CD14-positive monocyte (primary cell): ENCODE data around the gene RPS29. TPM values are rescaled to one million over a fixed set of nuclear protein-coding genes. Genes with fewer than 3 reads are reported as not detected.

Experiments used
- DNase-seq, 3 donors: peaks; one replicate each; pipeline ENCODE4 v3.0.0-alpha.2; 2011 to 2022
- H2AFZ ChIP-seq: 2 replicates; pipeline ENCODE4 v1.6.0; 2012; ENCODE audit warnings: mild to moderate bottlenecking, low read depth, low read length, inconsistent platforms; ENCODE audit not compliant: insufficient read depth, poor library complexity, severe bottlenecking
- H3K27ac ChIP-seq, 2 donors: 1 replicate in 1 of 2; 2 replicates in 1 of 2; pipeline ENCODE4 v1.5.1; 2012 to 2013; ENCODE audit warnings: low read length in 2 of 2, control low read depth in 1 of 2, inconsistent platforms in 1 of 2, low read depth in 1 of 2, mild to moderate bottlenecking in 1 of 2
- H3K27me3 ChIP-seq, 2 donors: one replicate each; pipeline versions ENCODE4 v1.6.0 to v1.6.1; 2011 to 2013; ENCODE audit warnings: low read length in 2 of 2; ENCODE audit not compliant: control insufficient read depth in 2 of 2, insufficient read depth in 2 of 2
- H3K36me3 ChIP-seq, 2 donors: replicated peaks in 1 of 2; 1 replicate in 1 of 2; 2 replicates in 1 of 2; pipeline versions ENCODE4 v1.5.1 to v1.6.1; 2012 to 2013; ENCODE audit warnings: low read length in 2 of 2, control low read depth in 1 of 2, inconsistent platforms in 1 of 2, mild to moderate bottlenecking in 1 of 2; ENCODE audit not compliant: insufficient read depth in 2 of 2, control insufficient read depth in 1 of 2
- H3K4me1 ChIP-seq, 2 donors: 1 replicate in 1 of 2; 2 replicates in 1 of 2; pipeline versions ENCODE4 v1.5.1 to v1.6.1; 2012 to 2013; ENCODE audit warnings: low read length in 2 of 2, control low read depth in 1 of 2, inconsistent platforms in 1 of 2, mild to moderate bottlenecking in 1 of 2, moderate library complexity in 1 of 2; ENCODE audit not compliant: insufficient read depth in 2 of 2, control insufficient read depth in 1 of 2
- H3K4me2 ChIP-seq: replicated peaks from 2 replicates; pipeline ENCODE3; 2012; ENCODE audit warnings: low read length, moderate library complexity, mild to moderate bottlenecking; ENCODE audit not compliant: poor library complexity, severe bottlenecking; ENCODE audit errors: extremely low read depth
- H3K4me3 ChIP-seq, 3 experiments: fragments of 200-600 bp in 1 of 3; sonication (generic) in 1 of 3; replicated peaks in 1 of 3; 1 replicate in 2 of 3; 2 replicates in 1 of 3; pipeline ENCODE4 v1.5.1; 2011 to 2013; ENCODE audit warnings: low read length in 3 of 3, mild to moderate bottlenecking in 3 of 3, control low read depth in 2 of 3, low read depth in 2 of 3, inconsistent platforms in 1 of 3, moderate library complexity in 1 of 3
- H3K79me2 ChIP-seq: 2 replicates; pipeline ENCODE4 v1.6.0; 2012; ENCODE audit warnings: mild to moderate bottlenecking, control low read depth, inconsistent platforms, low read length, moderate library complexity; ENCODE audit not compliant: insufficient read depth
- H3K9ac ChIP-seq: 2 replicates; pipeline ENCODE4 v1.6.0; 2017; ENCODE audit warnings: low read length, mild to moderate bottlenecking; ENCODE audit not compliant: insufficient read depth, poor library complexity, severe bottlenecking
- H3K9me3 ChIP-seq, 2 donors: replicated peaks in 1 of 2; 1 replicate in 1 of 2; 2 replicates in 1 of 2; pipeline versions ENCODE4 v1.5.1 to v1.6.1; 2012 to 2013; ENCODE audit warnings: low read length in 2 of 2, control low read depth in 1 of 2; ENCODE audit not compliant: control insufficient read depth in 1 of 2, insufficient read depth in 1 of 2
- H4K20me1 ChIP-seq: 2 replicates; pipeline ENCODE4 v1.6.0; 2012; ENCODE audit warnings: mild to moderate bottlenecking, low read length, control low read depth, moderate library complexity; ENCODE audit not compliant: insufficient read depth
- H3K27ac Mint-ChIP-seq, 7 donors: one replicate each; pipeline ENCODE4 v1.8.0; 2020; ENCODE audit warnings: mild to moderate bottlenecking in 7 of 7, mixed read lengths in 7 of 7, moderate library complexity in 6 of 7, inconsistent platforms in 2 of 7
- H3K27me3 Mint-ChIP-seq, 3 donors: one replicate each; pipeline ENCODE4 v1.8.0; 2021 to 2022; ENCODE audit warnings: low read depth in 3 of 3, mild to moderate bottlenecking in 3 of 3, mixed read lengths in 3 of 3, moderate library complexity in 3 of 3, inconsistent platforms in 1 of 3
- H3K36me3 Mint-ChIP-seq, 2 donors: one replicate each; pipeline ENCODE4 v1.8.0; 2020; ENCODE audit warnings: mixed read lengths in 2 of 2, inconsistent platforms in 1 of 2, mild to moderate bottlenecking in 1 of 2
- H3K4me1 Mint-ChIP-seq: one replicate; pipeline ENCODE4 v1.8.0; 2020; ENCODE audit warnings: mild to moderate bottlenecking, mixed read lengths
- H3K4me3 Mint-ChIP-seq, 2 donors: one replicate each; pipeline ENCODE4 v1.8.0; 2020; ENCODE audit warnings: mild to moderate bottlenecking in 2 of 2, mixed read lengths in 2 of 2, moderate library complexity in 1 of 2
- H3K9me3 Mint-ChIP-seq, 7 donors: one replicate each; pipeline ENCODE4 v1.8.0; 2020 to 2022; ENCODE audit warnings: mixed read lengths in 7 of 7, mild to moderate bottlenecking in 6 of 7, moderate library complexity in 6 of 7, inconsistent platforms in 2 of 7
- CTCF ChIP-seq: fragments of 200-600 bp; IDR thresholded peaks from one replicate; pipeline ENCODE4 v1.8.0; 2022; ENCODE audit warnings: antibody characterized with exemption, mild to moderate bottlenecking
- WGBS: methylation state at CpG from one replicate; pipeline ENCODE4 v1.1.5; 2013; ENCODE audit warnings: missing lambda C conversion rate; ENCODE audit not compliant: insufficient coverage; 5-methylcytosine and 5-hydroxymethylcytosine counted together
- intact Hi-C, 2 donors: fragments of 100-400 bp; cut with micrococcal nuclease; formaldehyde crosslinking; loops; one replicate each; pipeline versions ENCODE4 v1.15.0 to v1.15.1; 2023
- polyA plus RNA-seq, 3 donors: library from polyadenylated mRNA; depleted of rRNA in 1 of 3; unstranded in 2 of 3; stranded (reverse) in 1 of 3; fragments of 300-500 nt in 2 of 3; fragments of >200 nt in 1 of 3; fragmentation: Illumina TruSeq in 2 of 3; gene quantifications; 1 replicate in 2 of 3; 2 replicates in 1 of 3; pipeline ENCODE4 v1.2.3, GENCODE V29; 2012 to 2021

The RPS29 gene
- polyA plus RNA-seq, 3 donors = 2,325 to 4,497 (median 2,965) TPM

GRCh38 chr14:49614196-49614595 is 28.0 kb upstream of the RPS29 start:
- Mint-ChIP-seq H3K36me3 (peaks cover 21 to 84% of the 10 kb centered on the region in 2 donors), H3K4me3 (no peak overlapping the region), H3K27ac (peak overlapping the region in 1 of 7 donors; percentile 18), H3K4me1 (peaks cover 14% of the 10 kb centered on the region), H3K9me3 (no peaks in the 10 kb centered on the region), H3K27me3 (no peaks in the 10 kb centered on the region)
- H3K4me1 ChIP-seq = peaks cover 1 to 7% of the 10 kb centered on the region in 2 donors
- TF ChIP-seq CTCF = no peak
- H3K9me3 ChIP-seq = no peaks in the 10 kb centered on the region
- H3K36me3 ChIP-seq = peaks cover 13 to 51% of the 10 kb centered on the region in 2 donors
- no peak overlapping the region for H2AFZ ChIP-seq
- H3K9ac ChIP-seq = no peak overlapping the region
- no peak overlapping the region for H3K4me2 ChIP-seq
- H4K20me1 ChIP-seq = peaks cover 11% of the 10 kb centered on the region
- intact Hi-C loops = no loop called here
- H3K27ac ChIP-seq = no peak overlapping the region
- no peaks in the 10 kb centered on the region for H3K27me3 ChIP-seq
- peaks cover 60% of the 10 kb centered on the region for H3K79me2 ChIP-seq
- H3K4me3 ChIP-seq = no peak overlapping the region
- WGBS = no CpG with 5 or more reads among the region's 2 CpGs
- no peak for DNase-seq

DNA sequence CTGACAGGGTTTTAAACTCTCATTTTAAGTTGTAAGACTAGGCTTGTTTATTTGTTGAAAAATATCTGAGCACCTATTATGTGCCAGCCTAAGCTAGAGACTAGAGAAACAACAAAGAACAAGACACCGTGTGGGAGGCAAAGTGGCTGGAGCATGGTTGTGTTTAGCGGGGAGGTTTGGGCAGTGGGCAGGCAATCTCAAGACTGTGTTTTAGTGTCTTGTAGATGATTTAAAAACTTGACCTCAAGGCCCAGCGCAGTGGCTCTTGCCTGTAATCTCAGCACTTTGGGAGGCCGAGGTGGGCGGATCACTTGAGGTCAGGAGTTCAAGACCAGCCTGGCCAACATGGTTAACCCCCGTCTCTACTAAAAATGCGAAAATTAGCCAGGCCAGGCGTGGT is 26.5 kb upstream of the RPS29 start:
- peaks cover 56% of the 10 kb centered on the region for H3K79me2 ChIP-seq

More for the DNA sequence above, 26.5 kb upstream of the RPS29 start:
- peaks cover 9 to 48% of the 10 kb centered on the region in 2 donors for H3K36me3 ChIP-seq
- Mint-ChIP-seq H3K36me3 (peaks cover 15 to 80% of the 10 kb centered on the region in 2 donors), H3K4me3 (no peak overlapping the region), H3K27ac (peak overlapping the region in 3 of 7 donors; percentile 43 to 77 (median 43)), H3K4me1 (peaks cover 4% of the 10 kb centered on the region), H3K27me3 (no peaks in the 10 kb centered on the region), H3K9me3 (no peaks in the 10 kb centered on the region)
- no peak overlapping the region for H3K4me3 ChIP-seq
- H3K4me2 ChIP-seq = no peak overlapping the region
- H3K4me1 ChIP-seq = no peaks in the 10 kb centered on the region
- no peak for DNase-seq
- H3K9ac ChIP-seq = no peak overlapping the region
- peaks cover 3% of the 10 kb centered on the region for H4K20me1 ChIP-seq
- intact Hi-C loops = no loop called here
- no peaks in the 10 kb centered on the region for H3K9me3 ChIP-seq
- no peak for TF ChIP-seq CTCF
- 100% methylated on average over 7 of the region's 8 CpGs for WGBS
- no peaks in the 10 kb centered on the region for H3K27me3 ChIP-seq
- no peak overlapping the region for H2AFZ ChIP-seq
- no peak overlapping the region for H3K27ac ChIP-seq
